VCaP (cell line): ENCODE measurements around the gene HIC1.

Experiments used
- H3K27ac ChIP-seq: fragments of 450-650 bp; 2 replicates; pipeline ENCODE4 v1.5.1; 2017
- CTCF ChIP-seq: fragments of 450-650 bp; conservative IDR thresholded peaks from 2 replicates; pipeline ENCODE4 v1.5.1; 2017; ENCODE audit warnings: mild to moderate bottlenecking, moderate library complexity

HIC1 gene

GRCh38 chr17:2065949-2066400, 11.1 kb downstream of the HIC1 start:
- no peak overlapping the region for H3K27ac ChIP-seq
- no peak for TF ChIP-seq CTCF

GRCh38 chr17:2067048-2067561, 12.2 kb downstream of the HIC1 start:
- no peak for TF ChIP-seq CTCF
- H3K27ac ChIP-seq, result no peak overlapping the region

GRCh38 chr17:2067608-2068024, 12.7 kb downstream of the HIC1 start:
- no peak for TF ChIP-seq CTCF
- H3K27ac ChIP-seq, result no peak overlapping the region

GRCh38 chr17:2068031-2068518, 13.2 kb downstream of the HIC1 start:
- H3K27ac ChIP-seq, result no peak overlapping the region
- TF ChIP-seq CTCF, result no peak

- no peak overlapping the region for H3K27ac ChIP-seq
Measured at GRCh38 chr17:2068519-2069051, 13.7 kb downstream of the HIC1 start.

GRCh38 chr17:2070241-2071023, 15.5 kb downstream of the HIC1 start:
- no peak overlapping the region for H3K27ac ChIP-seq
- no peak for TF ChIP-seq CTCF

More at GRCh38 chr17:2068519-2069051, 13.7 kb downstream of the HIC1 start:
- TF ChIP-seq CTCF, result no peak

- H3K27ac ChIP-seq, result no peak overlapping the region
- TF ChIP-seq CTCF, result no peak
Measured at GRCh38 chr17:2071024-2071385, 16.1 kb downstream of the HIC1 start.
